ENCODE results near the gene FOSL1.

Gene FOSL1

DNA sequence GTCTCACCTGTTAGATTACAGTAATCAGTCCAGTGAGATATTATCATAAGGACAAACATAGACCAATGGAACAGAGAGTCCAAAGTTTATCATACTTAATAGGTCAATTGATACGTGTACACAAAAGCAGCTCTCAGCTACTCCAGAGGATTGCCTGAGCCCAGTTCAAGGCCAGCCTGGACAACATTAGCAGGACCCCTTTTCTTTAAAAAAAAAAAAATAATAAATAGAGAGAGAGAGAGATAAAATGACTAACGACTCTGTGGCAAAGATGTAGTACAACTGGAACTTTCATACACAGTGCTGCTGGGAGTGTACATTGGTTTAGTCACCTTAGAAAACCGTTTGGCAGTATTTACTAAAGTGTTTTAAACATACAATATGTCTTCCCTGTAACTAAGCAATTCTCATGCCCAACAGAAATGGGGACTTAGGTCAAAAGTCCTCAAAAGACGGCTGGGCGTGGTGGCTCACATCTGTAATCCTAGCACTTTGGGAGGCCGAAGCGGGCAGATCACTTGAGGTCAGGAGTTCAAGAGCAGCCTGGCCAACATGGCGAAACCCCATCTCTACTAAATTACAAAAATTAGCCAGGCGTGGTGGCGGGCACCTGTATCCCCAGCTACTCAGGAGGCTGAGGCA lies 55.8 kb downstream of the FOSL1 start:
- Mint-ChIP-seq H3K27ac (no peak overlapping the region), H3K36me3 (ENCODE audit: low read depth) (no peaks in the 10 kb centered on the region), H3K4me3 (no peak overlapping the region), H3K27me3 (peaks cover 4% of the 10 kb centered on the region), H3K9me3 (no peaks in the 10 kb centered on the region), H3K4me1 (ENCODE audit: low read depth) (peaks cover 3% of the 10 kb centered on the region)
- intact Hi-C loops (cut with micrococcal nuclease): no loop called here

DNA sequence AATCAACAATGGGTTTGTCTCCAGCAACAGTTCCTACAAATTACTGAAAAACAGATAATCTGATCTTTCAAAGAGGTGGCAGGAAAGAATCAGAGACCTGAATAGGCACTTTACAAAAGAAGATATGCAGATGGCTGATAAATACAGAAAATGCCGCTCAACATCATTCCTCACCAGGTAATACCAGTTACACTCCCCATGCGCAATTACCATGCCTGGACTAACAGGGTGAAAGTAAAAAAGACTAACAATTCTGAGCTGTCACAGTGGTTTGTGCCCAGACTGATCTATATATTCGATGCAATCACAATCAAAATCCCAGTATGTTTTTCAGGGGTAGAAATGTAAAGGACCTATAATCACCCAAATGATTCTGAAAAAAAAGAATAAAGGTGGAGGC lies 56.4 kb downstream of the FOSL1 start:
- Mint-ChIP-seq H3K27ac (no peak overlapping the region), H3K4me3 (no peak overlapping the region), H3K36me3 (ENCODE audit: low read depth) (no peaks in the 10 kb centered on the region), H3K9me3 (no peaks in the 10 kb centered on the region), H3K27me3 (peaks cover 4% of the 10 kb centered on the region), H3K4me1 (ENCODE audit: low read depth) (no peaks in the 10 kb centered on the region)
- intact Hi-C loops (cut with micrococcal nuclease): no loop called here

DNA sequence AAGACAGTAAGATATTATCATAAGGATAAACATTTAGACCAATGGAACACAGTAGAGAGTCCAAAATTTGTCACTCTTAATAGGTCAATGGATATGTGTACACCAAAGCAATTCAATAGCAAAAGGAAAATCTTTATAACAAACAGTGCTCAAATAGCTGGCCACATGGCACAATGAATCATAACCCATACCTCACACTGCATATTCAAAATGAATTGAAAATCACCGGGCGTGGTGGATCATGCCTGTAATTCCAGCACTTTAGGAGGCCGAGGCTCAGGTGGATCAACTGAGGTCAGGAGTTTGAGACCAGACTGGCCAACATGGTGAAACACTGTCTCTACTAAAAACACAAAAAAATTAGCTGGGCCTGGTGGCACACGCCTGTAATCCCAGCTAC lies 58.0 kb downstream of the FOSL1 start:
- intact Hi-C loops (cut with micrococcal nuclease): no loop called here
- no peak overlapping the region for H3K4me3 Mint-ChIP-seq

More for the DNA sequence above, 58.0 kb downstream of the FOSL1 start:
- H3K27ac Mint-ChIP-seq: no peak overlapping the region
- no peaks in the 10 kb centered on the region for H3K27me3 Mint-ChIP-seq
- H3K36me3 Mint-ChIP-seq (ENCODE audit: low read depth): no peaks in the 10 kb centered on the region
- no peaks in the 10 kb centered on the region for H3K9me3 Mint-ChIP-seq
- H3K4me1 Mint-ChIP-seq (ENCODE audit: low read depth): no peaks in the 10 kb centered on the region

All from dendritic cell treated with granulocyte-macrophage colony-stimulating factor and Interleukin-4, amounts not matched to agents 40 ng/mL and 50 ng/mL, for 4 days (primary cell).